NCI-H226 (cell line): Measurements from ENCODE around the gene ADAMTS15.

Experiments
- DNase-seq: peaks from one replicate; pipeline ENCODE4 v3.0.0-alpha.2; 2015

ADAMTS15 gene

DNA sequence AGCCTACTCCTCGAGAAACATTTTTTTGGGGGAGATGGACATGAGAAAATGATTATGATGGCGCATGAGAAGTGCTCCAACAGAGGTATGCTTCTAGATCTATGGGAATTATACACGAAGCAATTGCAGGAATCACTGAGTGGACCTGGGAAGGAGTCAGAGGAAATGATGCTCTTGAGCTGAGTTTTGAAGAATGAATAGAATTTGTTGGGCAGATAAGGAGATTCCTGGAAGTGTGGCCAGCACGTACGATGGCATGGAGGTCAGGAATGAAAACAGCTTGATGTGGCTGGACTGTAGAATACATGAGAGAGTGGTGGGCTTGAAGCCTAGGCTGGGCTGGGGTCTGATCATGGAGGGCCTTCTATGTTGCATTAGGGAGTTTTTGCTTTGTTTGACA, 31.7 kb downstream of the ADAMTS15 start:
- peak; percentile 97 for DNase-seq

DNA sequence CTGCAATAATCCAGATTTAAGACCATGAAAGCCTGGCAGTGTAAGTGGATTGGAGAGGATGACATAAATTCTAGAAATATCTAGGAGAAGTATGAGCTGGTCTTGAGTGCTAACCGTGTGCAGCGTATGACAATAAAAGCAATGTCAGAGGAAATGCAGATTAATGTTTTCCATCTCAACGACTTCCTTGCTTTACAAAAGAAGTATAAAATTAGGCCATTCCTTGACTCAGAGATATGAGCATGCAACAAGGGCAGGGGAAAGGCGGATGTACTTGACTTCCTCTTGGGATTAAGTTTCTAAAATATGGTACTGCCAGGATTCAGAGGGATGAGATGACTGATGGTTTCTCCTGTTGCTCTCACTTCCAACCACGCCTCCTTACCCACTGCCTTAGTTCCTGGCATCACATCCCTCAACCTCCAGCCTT, 32.3 kb downstream of the ADAMTS15 start:
- peak; percentile 84 for DNase-seq

DNA sequence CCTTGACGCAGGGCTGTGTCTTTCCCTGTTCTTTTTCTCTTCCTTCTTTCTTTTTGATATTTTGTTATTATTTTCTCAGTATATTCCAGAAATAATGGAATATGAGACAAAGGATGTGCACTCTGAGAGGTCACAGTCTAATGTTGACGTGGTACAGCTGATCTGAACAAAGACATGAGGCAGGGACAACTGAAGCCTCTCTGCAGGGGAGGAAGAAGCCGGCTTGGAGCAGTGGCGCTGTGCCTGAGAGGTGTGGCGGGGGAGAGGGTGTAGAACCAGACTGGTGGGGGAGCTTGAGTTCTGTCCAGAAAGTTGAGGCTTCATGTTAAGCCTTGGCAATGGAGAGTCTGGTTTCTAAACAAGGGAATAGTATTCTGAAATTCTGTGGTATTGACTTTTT, 34.7 kb downstream of the ADAMTS15 start:
- no peak for DNase-seq

DNA sequence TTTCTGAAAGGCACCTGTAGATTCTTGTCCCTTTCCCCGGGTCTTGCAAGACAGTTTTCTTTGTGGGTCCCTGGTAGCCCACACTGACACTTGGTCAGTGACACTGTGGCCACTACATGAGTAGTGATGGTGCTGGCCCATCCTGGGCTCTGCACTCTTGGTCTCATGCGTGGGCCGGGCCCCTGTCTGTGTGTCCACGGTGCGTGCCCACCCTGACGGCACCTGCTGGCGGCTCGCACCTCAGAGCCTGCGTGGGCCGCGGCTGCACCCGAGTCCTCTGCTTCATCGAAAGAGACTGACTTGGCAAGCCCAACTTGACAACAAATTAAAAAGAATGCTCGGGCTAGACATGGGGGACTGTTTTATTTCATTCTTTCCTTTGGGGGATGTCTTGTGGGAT, 37.5 kb downstream of the ADAMTS15 start:
- no peak for DNase-seq

DNA sequence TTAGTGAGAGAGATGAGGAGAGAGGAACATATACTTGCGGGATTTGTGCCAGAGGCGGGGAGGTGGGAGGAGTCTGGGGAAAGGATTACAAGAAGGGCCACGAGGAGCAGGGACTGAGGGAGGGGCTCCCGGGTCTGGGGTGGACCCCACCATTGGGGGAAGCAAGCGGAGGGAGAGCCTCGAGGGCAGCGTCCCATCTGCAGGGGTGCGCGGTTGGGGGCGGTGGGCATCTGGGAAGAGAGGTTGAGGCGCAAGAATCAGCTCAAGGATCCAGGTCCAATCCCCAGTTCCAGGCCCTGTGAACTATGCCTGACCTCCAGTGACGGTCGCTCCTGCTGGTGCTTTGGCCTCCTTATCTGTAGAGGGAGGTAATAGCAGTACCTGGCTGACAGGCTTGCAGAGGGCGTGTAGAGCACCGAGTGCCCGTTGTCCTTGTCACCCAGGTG, 38.0 kb downstream of the ADAMTS15 start:
- DNase-seq = no peak

DNA sequence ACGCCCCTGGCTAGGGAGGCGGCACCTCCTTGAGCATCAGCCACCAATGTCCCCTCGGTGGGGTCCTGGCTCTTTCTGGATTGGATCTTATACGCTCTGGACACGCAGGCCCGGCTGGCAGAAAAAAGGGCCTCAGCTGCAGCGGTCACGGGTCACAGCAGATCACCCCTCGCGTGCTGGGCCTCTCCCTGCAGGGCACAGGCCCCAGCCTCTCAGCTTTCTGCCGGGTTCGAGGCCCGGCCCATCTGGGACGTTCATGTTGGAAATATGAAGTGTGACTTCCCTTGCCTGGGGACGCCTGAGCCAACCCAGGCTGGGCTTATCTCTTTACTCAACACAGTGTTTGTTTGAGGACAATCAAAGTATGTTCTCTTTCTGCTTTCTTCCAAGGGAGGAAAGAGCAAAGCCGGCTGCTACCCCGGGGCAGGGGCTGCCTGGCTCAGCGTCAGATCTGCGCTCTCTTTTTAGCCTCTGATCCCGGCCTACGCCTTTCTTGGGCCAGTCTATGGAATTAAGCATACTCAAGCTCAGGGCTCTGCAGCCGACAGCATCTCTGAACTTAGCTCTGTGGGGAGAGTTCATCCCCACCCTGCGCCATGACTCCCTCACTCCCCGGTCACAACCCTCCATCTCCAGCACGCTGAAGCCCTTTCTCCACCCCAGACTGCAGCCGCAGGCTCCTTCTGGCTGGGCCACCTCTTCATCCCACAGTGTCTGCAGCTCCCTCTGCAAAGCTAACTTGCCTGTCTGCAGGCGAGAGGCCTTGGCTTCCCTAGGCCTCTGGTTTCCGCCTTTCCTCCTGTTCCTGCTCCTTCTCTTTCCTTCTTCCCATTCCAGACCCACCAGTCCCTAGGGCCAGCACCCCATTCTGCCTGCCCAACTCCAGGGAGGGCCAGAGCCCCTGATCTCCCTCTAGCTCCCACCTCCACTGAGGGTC, 38.8 kb downstream of the ADAMTS15 start:
- no peak for DNase-seq

DNA sequence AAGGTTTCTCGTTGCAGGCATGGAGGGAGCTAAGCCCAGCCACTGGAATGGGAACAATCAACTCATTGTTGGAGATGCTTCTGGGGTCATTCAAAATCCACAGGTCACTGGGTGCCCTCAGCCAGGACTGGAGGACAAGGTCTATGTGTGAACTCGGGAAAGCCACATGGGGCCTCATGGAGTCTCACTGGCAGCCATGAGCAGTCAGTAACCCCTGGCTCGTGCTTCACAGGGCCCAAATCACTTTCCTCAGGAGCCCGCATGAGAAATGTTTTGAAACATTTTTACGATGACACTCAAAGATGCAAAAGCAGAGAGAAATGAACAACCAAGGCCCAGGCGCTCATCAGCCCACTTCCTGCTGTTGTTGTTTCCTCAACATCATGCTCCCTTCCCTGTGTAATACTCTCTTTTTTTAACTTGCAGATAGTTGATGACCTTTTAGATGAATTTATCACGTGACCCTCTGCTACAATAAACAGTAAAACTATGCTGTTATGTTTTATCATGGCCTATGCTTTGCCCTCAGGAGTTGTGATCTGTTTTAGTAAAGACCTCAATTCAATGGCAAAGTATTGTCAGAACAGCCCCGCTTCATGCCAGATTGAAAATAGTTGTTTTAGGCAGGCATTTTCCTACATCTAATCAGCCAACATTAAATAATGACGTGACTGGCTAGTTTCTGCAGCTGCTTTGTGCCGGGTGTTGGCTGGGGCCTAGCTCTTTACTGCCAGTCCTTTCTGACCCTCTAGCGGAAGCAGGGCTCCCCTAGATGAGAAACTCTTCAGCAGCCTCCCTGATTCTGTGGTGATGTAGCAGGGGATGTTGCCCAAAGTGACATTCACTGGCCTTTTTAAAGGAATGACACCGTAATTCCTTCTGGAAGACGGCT, 39.7 kb downstream of the ADAMTS15 start:
- DNase-seq = no peak

DNA sequence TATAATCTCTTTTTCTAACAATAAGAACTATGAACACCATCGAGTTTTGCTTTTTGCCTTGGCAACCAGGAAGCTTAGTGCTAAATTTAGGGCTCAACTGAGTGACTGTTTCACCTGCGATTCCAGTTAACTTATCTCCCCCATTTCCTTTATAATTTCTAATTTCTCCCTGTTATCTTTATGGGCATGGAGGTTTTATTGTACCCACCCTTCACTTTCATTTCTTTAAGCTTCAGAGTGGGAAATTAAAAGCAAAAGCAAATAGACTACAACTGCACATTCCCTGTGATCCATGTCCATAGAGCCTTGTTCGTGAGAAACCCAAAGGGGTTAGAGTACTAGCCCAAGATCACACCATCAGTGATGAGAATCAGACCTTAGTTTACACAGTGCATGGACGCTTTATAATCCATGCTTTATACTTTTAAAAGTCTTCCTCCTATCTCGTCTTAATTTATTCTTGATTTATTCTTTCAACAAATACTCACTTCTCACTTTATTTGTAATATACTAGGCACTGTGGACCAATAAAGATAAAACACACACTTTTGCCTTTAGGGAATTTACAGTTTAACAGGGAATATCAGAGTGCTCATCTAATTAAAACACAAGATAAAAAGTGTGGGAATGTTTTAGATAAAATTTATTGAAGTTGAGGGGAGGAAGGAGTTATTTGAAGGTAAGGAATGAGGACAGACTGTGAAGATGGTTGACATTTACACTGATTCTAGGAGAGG, 40.6 kb downstream of the ADAMTS15 start:
- DNase-seq = no peak

DNA sequence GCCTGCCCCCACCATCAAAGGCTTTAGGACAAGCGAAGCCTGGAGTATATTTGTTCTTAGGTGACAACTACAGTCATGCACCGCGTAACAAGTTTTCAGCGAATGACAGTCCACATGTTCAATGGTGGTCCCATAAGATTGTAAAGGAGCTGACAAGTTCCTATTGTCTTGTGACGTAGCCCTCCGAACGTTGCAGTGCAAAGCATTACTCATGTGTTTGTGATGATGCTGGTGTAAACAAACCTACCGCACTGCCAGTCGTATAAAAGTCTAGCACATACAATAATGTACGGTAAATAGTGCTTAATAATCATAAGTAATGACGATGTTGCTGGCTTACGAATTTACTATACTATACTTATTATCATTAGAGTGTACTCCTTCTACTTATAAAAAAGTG, 41.3 kb downstream of the ADAMTS15 start:
- DNase-seq = no peak

DNA sequence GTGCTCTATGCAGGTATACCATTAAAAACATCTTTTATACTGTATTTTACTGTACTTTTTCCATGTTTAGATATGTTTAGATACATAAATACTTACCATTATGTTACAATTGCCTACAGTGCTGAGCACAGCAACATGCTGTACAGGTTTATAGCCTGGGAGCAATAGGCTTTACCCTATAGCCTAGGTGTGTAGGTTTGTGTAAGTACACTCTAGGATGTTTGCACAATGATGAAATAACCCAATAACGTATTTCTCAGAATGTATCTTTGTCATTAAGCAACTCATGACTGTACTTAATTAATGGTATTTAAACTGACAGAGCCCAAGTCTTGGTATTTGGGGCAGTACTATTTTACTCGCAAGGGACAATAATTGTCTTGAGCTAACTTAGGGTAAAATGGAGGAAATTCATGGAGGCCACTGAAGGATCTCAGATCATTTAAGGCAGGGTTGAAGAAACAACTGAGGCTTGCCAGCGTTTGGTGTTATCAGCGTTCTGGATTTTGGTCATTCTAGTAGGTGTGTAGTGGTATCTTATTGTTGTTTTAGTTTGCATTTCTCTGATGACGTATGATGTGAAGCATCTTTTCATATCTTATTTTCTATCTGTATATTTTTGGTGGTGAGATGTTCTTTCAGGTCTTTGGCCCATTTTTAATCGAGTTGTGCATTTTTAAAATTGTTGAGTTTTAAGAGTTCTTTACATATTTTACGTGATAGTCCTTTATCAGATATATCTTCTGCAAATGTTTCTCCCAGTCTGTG, 42.4 kb downstream of the ADAMTS15 start:
- DNase-seq = no peak

DNA sequence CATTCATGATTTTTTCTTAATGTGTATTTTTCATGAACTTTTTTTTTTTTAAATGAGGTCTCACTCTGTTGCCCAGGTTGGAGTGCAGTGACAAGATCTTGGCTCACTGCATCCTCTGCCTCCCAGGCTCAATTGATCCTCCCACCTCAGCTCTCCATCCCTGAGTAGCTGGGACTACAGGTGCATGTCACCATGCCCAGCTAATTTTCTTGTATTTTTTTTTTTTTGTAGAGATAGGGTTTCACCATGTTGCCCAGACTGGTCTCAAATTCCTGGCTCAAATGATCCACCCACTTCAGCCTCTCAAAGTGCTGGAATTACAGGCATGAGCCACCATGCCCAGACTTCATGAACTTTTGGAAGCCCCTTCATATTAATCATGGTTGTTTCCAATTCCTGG, 49.7 kb downstream of the ADAMTS15 start:
- no peak for DNase-seq

DNA sequence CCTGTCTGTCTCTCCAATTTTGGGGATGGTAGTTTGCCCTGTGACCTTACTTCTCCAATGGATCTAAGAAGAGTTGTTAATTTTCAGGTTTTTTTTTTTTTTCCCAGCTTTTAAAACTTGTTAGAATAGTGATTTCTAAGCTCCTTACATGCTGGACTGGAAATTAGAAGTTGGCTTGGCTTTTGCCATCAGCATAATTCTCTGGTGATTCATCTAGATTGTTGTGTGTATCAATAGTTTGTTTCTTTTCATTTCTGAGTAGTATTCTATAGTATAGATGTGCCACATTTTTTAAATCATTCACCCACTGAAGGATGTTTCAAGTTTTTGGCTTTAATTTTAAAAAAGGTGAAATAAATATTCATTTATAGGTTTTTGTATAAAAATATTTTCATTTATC, 51.4 kb downstream of the ADAMTS15 start:
- DNase-seq = no peak

DNA sequence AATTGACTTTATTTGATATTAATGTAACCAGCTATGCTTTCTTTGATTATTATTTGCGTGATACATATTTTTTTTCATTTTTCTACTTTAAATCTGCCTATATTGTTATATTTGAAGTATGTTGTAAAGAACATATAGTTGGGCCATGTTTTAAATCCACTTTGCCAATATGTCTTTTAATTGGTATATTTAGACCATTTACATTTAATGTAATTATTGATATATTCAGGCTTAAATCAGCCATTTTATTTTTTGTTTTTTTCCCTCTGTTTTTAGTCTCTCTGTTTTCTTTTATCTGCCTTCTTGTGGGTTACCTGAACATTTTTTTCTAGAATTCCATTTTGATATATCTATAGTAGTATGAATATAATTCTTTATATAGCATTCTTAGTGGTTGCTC, 55.9 kb downstream of the ADAMTS15 start:
- no peak for DNase-seq

DNA sequence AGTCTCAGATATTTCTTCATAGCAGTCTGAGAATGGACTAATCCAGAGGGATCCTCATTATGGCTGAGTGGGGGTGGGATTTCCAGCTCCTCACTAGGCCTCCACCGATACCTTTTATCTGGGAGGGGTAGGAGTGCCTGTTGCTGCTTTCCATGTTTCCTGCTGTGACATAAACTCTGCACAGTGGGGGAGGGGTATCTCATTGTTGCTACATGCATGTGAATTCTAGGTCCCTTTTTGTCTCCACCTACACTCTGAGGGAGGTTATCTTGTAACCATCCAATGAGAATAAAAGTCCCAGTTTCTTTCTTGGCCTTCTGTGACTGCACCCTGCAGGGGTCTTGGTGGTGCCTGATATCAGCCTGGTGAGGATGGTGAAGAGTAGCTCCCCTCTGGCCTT, 60.5 kb downstream of the ADAMTS15 start:
- no peak for DNase-seq

DNA sequence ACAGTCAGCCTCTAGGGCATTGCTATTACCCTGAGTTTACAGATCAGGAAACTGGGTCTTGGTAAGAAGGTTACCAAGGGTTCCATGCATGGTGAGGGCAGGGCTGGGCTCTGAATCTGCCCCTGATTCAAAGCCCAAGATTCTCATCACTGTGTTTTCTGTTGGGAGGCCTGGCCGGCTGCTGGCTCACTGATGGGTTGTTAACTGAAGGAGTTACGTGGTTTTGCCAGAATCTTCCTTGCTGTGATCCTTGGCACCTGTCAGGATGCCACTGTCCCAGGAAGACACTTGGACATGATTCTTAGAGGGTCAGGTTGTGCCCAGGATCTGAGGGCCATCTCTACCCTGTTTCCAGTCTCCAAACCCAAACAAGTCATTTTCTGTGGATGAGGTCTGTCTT, 61.5 kb downstream of the ADAMTS15 start:
- no peak for DNase-seq

DNA sequence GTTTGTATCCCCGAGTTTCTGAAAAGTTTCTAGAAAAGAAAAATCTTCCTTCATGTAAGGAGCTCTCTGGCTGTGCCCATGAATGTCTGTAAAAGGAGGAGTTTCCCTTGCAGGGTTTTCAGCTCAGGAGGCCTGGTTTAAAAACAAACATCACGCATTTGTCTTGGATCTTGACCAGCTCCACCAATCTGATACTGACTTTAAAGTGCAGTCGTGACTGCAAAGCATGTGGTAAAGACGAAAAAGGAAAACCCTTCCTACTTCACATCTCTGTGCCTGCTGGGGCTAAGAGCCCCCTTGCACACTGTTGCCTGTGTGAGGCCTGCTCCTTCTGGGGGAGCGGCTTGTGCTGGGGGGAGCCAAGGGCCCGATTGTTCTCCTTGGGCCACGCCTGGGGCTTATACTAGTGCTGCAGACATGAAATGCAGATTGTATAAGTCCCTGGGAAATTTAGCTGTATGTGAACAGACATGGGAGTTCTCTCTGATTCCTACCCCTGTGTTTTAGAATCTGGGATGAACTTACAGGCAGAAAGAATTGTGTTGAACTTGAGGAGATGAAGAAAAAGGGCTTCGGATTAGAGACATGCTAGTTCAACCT, 62.1 kb downstream of the ADAMTS15 start:
- DNase-seq = no peak

DNA sequence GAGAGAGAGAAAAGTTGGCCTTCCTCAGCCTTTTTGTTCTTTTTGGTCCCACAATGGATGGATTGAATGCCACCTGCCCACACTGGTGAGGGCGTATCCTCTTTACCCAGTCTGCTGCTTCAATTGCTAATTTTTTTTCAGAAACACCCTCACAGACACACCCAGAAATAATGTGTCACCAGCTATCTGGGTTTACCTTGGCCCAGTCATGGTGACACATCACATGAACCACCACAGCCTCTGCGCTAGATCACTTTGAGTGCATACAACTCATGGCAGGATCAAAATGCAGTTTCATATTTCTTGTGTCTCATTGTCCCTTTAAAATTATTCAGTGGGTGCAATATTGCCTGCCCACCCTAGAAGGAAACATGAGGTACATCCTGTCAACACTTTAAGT, 63.3 kb downstream of the ADAMTS15 start:
- DNase-seq = no peak

DNA sequence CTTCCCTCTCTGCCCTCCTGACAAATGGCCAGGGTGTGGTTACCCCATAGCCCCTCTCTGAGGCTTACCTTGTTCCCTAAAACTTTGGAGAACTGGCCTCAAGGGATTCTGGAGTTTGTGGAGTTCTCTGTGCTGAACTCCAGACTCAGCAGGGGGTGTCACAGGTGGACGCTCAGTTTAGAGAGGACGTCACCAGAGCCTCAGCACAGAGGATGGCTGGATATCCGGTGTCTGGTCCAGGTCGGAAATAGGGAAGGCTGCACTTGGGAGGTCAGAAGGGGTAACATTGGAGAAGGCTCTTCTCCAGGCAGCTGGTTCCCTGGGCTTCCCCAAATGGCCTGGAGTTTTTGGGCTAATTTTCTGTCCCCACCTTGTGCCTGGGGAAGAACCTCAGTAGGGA, 64.2 kb downstream of the ADAMTS15 start:
- DNase-seq = no peak

DNA sequence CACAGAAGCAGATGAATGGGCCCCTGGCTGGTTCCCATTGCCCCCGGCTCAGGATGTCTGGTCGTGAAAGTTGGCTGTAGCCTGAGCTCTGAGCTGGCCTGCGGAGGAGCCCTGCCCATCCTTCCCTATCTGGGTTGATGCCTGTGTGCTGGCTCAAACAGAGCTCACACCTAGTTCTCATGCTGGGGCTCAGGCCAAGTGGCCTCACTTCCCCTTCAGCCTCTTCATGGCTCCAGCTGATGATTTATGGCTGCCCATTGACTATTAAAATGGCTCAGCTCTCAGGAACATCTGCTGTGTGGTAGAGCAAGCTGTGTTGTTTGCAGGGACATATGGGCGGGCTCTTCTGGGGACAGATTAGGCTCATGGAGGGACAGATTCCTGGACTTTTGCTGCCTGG, 64.7 kb downstream of the ADAMTS15 start:
- DNase-seq = no peak

DNA sequence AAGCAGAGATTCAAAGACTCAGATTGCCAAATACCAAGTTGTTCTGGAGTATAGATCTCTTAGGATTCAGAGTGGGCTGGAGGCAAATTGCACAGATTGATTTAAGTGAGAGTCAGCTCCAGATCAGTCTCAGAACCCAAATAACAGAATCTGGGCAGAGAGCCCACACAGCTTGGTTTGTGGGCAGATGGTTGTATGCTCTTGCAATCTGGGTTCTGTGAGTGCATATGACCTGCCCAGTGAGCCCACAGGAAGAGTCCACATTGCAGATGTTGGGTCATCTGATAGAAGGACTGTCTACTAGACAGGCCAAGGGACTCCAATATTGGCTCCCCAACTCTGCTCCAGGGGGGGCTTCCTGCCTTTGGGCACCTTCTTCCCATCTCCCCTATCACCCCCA, 65.9 kb downstream of the ADAMTS15 start:
- DNase-seq = peak; percentile 33

DNA sequence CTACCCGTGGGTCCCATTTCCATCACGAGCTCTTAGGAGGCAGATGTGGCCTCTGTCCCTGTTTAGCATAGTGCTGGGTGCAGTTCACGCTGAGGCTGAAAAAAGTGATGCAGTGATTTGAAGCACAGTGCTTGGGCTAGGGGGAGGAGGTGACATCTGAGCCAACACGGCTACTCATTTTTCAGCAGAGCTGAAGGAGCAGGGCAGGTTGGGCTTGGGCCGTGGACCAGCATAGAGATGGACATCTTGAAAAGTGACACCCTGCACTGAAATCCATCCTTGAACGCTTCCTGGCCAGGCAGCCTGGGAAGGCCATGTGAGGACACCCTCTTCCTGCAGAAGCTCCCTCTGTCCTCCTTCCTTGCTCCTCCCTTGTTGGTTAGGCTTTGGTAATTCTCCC, 66.4 kb downstream of the ADAMTS15 start:
- DNase-seq = no peak
